Uterus (tissue), 2 donors: ENCODE measurements around the gene RNF32.

Experiments used
- CTCF ChIP-seq, 4 experiments: fragments of 200-600 bp in 2 of 4; fragments of 450-650 bp in 2 of 4; sonication (generic) in 2 of 4; IDR thresholded peaks; one replicate each; pipeline ENCODE4 v1.5.1; 2016 to 2019; ENCODE audit warnings: antibody characterized with exemption in 4 of 4, mild to moderate bottlenecking in 2 of 4, moderate library complexity in 1 of 4
- POLR2A ChIP-seq, 2 donors: fragments of 450-650 bp; IDR thresholded peaks; one replicate each; pipeline ENCODE4 v1.6.1; 2016; ENCODE audit warnings: antibody characterized with exemption in 2 of 2, mild to moderate bottlenecking in 1 of 2, moderate library complexity in 1 of 2

GRCh38 chr7:156673454-156673853 is 32.9 kb downstream of the RNF32 start:
- TF ChIP-seq CTCF (IDR thresholded peaks at IDR 0.05): no peak
- TF ChIP-seq POLR2A (IDR thresholded peaks at IDR 0.05): no peak
